Measurements from ENCODE around the gene B3GNT8. TPM values are rescaled to one million over a fixed set of nuclear protein-coding genes. Genes with fewer than 3 reads are reported as not detected.
A peak's percentile ranks its signal among the peaks of the same experiment; 100 is the strongest.
"Not testable (repeated sequence)": the region's sequence is repeated elsewhere in the genome, so short reads cannot be mapped to it uniquely, and the experiment has no call there.

B3GNT8 gene
- total RNA-seq, 1 donor from 2014 or later, result 15.9 TPM

DNA sequence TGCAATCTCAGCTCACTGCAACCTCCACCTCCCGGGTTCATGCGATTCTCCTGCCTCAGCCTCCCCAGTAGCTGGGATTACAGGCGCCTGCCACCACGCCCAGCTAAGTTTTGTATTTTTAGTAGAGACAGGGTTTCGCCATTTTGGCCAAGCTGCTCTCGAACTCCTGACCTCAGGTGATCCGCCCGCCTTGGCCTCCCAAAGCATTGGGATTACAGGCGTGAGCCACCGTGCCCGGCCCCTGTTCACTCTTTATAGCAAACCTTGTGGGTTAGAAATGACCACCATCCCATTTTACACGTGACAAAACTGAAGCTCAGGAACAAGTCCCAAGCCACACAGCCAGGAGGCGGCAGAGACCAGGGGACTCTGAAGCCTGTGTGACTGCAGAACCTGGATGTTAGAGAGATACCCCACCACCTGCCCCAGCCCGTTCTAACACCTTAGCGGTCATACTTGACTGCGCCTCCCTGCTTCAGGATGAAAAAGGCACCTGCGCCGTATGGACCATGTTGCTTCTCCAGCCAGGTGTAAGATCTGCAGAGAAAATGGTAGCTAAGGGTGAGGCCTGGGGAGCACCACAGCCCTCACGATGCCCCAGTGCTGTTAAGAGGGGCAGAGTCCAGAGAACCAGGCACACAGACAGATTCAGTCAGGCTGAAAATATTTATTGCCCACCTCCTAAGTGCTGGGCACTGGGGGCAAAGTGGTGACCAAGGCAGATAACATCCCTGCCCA, 8.9 kb upstream of the B3GNT8 start:
- Mint-ChIP-seq H3K27me3 (ENCODE audit: unreplicated experiment) (peaks cover 5% of the 10 kb centered on the region), H3K4me1 (ENCODE audit: low read depth, unreplicated experiment) (peaks cover 5% of the 10 kb centered on the region), H3K9me3 (ENCODE audit: unreplicated experiment) (peaks cover 2% of the 10 kb centered on the region), H3K27ac (ENCODE audit: unreplicated experiment) (no peak overlapping the region), H3K4me3 (ENCODE audit: unreplicated experiment) (no peak overlapping the region), H3K36me3 (ENCODE audit: unreplicated experiment) (peaks cover 4% of the 10 kb centered on the region)
- TF ChIP-seq, protein P1, sequence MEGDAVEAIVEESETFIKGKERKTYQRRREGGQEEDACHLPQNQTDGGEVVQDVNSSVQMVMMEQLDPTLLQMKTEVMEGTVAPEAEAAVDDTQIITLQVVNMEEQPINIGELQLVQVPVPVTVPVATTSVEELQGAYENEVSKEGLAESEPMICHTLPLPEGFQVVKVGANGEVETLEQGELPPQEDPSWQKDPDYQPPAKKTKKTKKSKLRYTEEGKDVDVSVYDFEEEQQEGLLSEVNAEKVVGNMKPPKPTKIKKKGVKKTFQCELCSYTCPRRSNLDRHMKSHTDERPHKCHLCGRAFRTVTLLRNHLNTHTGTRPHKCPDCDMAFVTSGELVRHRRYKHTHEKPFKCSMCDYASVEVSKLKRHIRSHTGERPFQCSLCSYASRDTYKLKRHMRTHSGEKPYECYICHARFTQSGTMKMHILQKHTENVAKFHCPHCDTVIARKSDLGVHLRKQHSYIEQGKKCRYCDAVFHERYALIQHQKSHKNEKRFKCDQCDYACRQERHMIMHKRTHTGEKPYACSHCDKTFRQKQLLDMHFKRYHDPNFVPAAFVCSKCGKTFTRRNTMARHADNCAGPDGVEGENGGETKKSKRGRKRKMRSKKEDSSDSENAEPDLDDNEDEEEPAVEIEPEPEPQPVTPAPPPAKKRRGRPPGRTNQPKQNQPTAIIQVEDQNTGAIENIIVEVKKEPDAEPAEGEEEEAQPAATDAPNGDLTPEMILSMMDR (IDR thresholded peaks at IDR 0.05; ENCODE audit: partially characterized antibody, unreplicated experiment), result no peak
- DNase-seq, result no peak

DNA sequence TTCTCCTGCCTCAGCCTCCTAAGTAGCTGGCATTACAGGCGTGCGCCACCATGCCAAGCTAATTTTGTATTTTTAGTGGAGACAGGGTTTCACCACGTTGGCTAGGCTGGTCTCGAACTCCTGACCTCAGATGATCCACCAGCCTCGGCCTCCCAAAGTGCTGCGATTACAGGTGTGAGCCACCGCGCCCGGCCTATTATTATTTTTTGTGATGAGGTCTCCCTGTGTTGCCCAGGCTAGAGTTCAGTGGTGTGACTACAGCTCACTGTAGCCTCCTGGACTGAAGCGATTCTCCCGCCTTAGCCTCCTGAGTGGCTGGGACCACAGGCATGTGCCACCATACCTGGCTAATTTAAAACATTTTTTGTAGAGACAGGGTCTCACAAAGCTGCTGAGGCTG, 8.2 kb upstream of the B3GNT8 start:
- not testable (repeated sequence) for H3K9me3 Mint-ChIP-seq (ENCODE audit: unreplicated experiment); H3K4me3 Mint-ChIP-seq (ENCODE audit: unreplicated experiment); H3K27me3 Mint-ChIP-seq (ENCODE audit: unreplicated experiment); DNase-seq; H3K27ac Mint-ChIP-seq (ENCODE audit: unreplicated experiment); H3K36me3 Mint-ChIP-seq (ENCODE audit: unreplicated experiment); H3K4me1 Mint-ChIP-seq (ENCODE audit: low read depth, unreplicated experiment)

DNA sequence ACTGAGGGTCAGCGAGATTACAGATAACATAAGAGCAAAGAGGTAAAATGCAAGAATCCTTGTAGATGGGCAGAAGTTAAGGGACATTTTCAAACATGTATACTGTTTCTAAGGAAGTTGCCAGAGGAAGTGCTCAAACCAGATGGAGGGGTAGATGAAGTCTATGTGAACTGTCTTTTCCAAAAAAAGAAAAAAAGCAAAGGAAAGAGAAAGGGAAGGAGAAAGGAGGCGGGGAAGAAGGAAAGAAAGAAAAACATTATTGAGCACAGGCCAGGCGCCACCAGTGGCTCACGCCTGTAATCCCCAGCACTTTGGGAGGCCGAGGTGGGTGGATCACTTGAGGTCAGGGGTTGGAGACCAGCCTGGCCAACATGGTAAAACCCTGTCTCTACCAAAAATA, 7.3 kb upstream of the B3GNT8 start:
- DNase-seq, result no peak
- peaks cover 4% of the 10 kb centered on the region for H3K27me3 Mint-ChIP-seq (ENCODE audit: unreplicated experiment)
- no peak overlapping the region for H3K27ac Mint-ChIP-seq (ENCODE audit: unreplicated experiment)
- H3K9me3 Mint-ChIP-seq (ENCODE audit: unreplicated experiment), result peaks cover 2% of the 10 kb centered on the region
- H3K4me3 Mint-ChIP-seq (ENCODE audit: unreplicated experiment), result no peak overlapping the region
- peaks cover 4% of the 10 kb centered on the region for H3K36me3 Mint-ChIP-seq (ENCODE audit: unreplicated experiment)
- H3K4me1 Mint-ChIP-seq (ENCODE audit: low read depth, unreplicated experiment), result peaks cover 8% of the 10 kb centered on the region
- TF ChIP-seq, protein P1 (IDR thresholded peaks at IDR 0.05; ENCODE audit: partially characterized antibody, unreplicated experiment), result no peak

DNA sequence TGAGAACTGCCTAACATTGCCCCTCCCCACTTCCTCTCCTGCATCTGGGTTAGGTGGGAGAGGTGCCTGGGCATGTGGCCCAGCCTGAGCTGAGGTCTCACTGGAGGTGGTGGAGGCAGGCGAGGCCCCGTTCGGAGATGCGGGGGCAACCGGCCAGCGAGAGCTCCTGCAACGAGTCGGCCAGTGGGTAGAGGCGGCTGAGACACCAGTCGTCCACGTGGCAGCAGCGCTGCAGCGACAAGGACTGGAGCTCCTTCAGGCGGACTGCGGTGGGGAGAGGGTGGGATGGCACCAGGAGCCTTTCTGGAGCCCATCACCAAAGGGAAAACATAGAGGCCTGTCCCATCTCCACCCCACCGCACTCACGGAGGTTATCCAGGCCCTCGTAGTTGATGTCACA, 6.0 kb upstream of the B3GNT8 start:
- TF ChIP-seq, protein P1 (IDR thresholded peaks at IDR 0.05; ENCODE audit: partially characterized antibody, unreplicated experiment), result no peak
- H3K4me1 Mint-ChIP-seq (ENCODE audit: low read depth, unreplicated experiment), result peaks cover 6% of the 10 kb centered on the region
- peaks cover 2% of the 10 kb centered on the region for H3K9me3 Mint-ChIP-seq (ENCODE audit: unreplicated experiment)
- H3K27me3 Mint-ChIP-seq (ENCODE audit: unreplicated experiment), result peaks cover 4% of the 10 kb centered on the region
- H3K4me3 Mint-ChIP-seq (ENCODE audit: unreplicated experiment), result no peak overlapping the region
- H3K27ac Mint-ChIP-seq (ENCODE audit: unreplicated experiment), result no peak overlapping the region
- DNase-seq, result no peak
- H3K36me3 Mint-ChIP-seq (ENCODE audit: unreplicated experiment), result peaks cover 4% of the 10 kb centered on the region

DNA sequence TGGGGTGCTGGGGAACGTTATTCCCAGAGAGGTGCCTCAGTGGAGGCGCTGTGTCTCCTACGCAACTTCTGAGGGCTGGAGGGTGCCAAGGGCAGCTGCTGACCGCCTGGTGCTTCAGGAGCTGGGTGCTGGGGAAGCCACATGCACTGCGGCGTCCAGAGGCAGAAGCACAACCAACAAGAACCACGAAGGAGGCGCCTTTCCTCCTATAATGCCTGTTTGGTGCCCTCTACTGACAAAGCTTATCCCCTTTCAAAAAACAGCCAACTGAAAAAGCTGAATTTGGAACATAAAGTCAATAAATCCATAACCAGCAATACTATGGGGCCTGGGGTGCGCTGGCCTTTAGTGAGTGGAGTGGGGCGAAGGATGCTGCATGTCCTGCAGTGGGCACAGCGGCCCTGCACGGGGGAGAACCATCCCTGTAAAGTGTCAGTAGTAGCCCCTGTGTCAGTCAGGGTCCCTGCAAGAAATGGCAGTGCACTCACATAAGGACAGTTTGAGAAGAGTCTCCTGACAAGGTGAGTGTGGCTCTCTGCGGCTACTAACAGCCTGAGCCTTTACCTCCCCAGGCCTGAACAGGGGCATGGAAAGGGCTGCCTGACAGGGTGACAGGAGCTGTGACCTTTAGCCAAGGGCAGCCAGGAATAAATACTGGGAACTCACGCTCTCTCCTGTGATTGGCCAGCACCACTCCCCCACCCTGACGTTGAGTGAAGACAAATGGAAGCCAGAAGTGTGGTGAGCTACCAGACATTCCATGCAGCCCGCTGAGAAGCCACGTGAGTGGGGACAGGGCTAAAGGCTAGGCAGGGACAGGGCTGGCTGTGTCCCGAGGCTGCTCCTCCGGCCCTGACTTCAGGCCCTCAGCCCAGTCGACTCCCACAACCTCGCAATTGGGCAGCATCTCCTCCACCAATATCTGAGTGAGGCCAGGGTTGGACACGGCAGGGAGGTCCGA, 4.5 kb upstream of the B3GNT8 start:
- H3K4me3 Mint-ChIP-seq (ENCODE audit: unreplicated experiment), result peak overlapping the region; percentile 55
- DNase-seq, result no peak
- peak overlapping the region; percentile 22 for H3K27ac Mint-ChIP-seq (ENCODE audit: unreplicated experiment)
- peaks cover 9% of the 10 kb centered on the region for H3K9me3 Mint-ChIP-seq (ENCODE audit: unreplicated experiment)
- TF ChIP-seq, protein P1 (IDR thresholded peaks at IDR 0.05; ENCODE audit: partially characterized antibody, unreplicated experiment), result no peak
- H3K4me1 Mint-ChIP-seq (ENCODE audit: low read depth, unreplicated experiment), result peaks cover 11% of the 10 kb centered on the region
- H3K36me3 Mint-ChIP-seq (ENCODE audit: unreplicated experiment), result no peaks in the 10 kb centered on the region
- H3K27me3 Mint-ChIP-seq (ENCODE audit: unreplicated experiment), result peaks cover 11% of the 10 kb centered on the region
